IMR-90 (cell line): ENCODE results near the gene SPAG16. TPM values are rescaled to one million over a fixed set of nuclear protein-coding genes. Genes with fewer than 3 reads are reported as not detected.

ENCODE experiments used
- ATAC-seq: fragments of 200-7000 bp; cut with Tn5 transposase; 2 replicates; pipeline ENCODE4 v1.9.1; 2020; ENCODE audit warnings: low read depth, mild to moderate bottlenecking, moderate library complexity
- BruUV-seq: library from RNA; stranded (reverse); fragments of 400-500 nt; replicated peaks from 2 replicates; lab custom pipeline; 2021; lab: Mats Ljungman, UMichigan
- CTCF ChIA-PET: fragments of 300-600 bp; formaldehyde crosslinking; extraction: SDS; loops from one replicate; lab custom pipeline; 2021; ENCODE audit warnings: antibody characterized with exemption; lab: Yijun Ruan, JAX
- POLR2A ChIA-PET: fragments of 300-600 bp; sonication (Branson Sonifier 250); formaldehyde crosslinking; loops from one replicate; lab custom pipeline; 2022; ENCODE audit warnings: antibody characterized with exemption; ENCODE audit not compliant: unreplicated experiment; lab: Charles Lee
- DNase-seq: peaks from one replicate; pipeline ENCODE4 v3.0.0; 2013
- H2AFZ ChIP-seq: replicated peaks from 2 replicates; pipeline ENCODE3; 2013; ENCODE audit warnings: low read length, mild to moderate bottlenecking; ENCODE audit not compliant: poor library complexity
- H2AK5ac ChIP-seq: 2 replicates; pipeline ENCODE4 v1.6.1; 2013; ENCODE audit warnings: low read depth, low read length, inconsistent platforms
- H2AK9ac ChIP-seq: replicated peaks from 2 replicates; pipeline ENCODE3; 2013; ENCODE audit warnings: mild to moderate bottlenecking, low read depth, low read length, moderate library complexity; ENCODE audit not compliant: poor library complexity
- H2BK120ac ChIP-seq: 2 replicates; pipeline ENCODE4 v1.6.1; 2013; ENCODE audit warnings: low read depth, low read length, inconsistent platforms
- H2BK15ac ChIP-seq: 3 replicates; pipeline ENCODE4 v1.6.1; 2013; ENCODE audit warnings: low read depth, low read length, inconsistent platforms
- H2BK20ac ChIP-seq: 2 replicates; pipeline ENCODE4 v1.6.1; 2013; ENCODE audit warnings: low read depth, mild to moderate bottlenecking, inconsistent platforms, low read length, moderate library complexity
- H2BK5ac ChIP-seq: 2 replicates; pipeline ENCODE4 v1.6.1; 2013; ENCODE audit warnings: mild to moderate bottlenecking, low read depth, low read length, inconsistent platforms; ENCODE audit not compliant: poor library complexity, severe bottlenecking
- H3K14ac ChIP-seq: replicated peaks from 2 replicates; pipeline ENCODE4 v1.6.1; 2013; ENCODE audit warnings: low read depth, low read length, inconsistent platforms
- H3K18ac ChIP-seq: 2 replicates; pipeline ENCODE4 v1.6.1; 2013; ENCODE audit warnings: low read depth, low read length, control low read depth
- H3K23ac ChIP-seq: 2 replicates; pipeline ENCODE4 v1.6.1; 2013; ENCODE audit warnings: low read depth, low read length, inconsistent platforms
- H3K27ac ChIP-seq: 2 replicates; pipeline ENCODE4 v1.5.1; 2013; ENCODE audit warnings: mild to moderate bottlenecking, control low read depth, low read length; ENCODE audit not compliant: insufficient read depth
- H3K27me3 ChIP-seq: 2 replicates; pipeline ENCODE4 v1.6.1; 2013; ENCODE audit warnings: low read length; ENCODE audit not compliant: control insufficient read depth, insufficient read depth
- H3K36me3 ChIP-seq: 2 replicates; pipeline ENCODE4 v1.6.1; 2013; ENCODE audit warnings: low read length, mixed read lengths; ENCODE audit not compliant: control insufficient read depth, insufficient read depth
- H3K4ac ChIP-seq: 2 replicates; pipeline ENCODE4 v1.6.1; 2013; ENCODE audit warnings: low read depth, low read length, inconsistent platforms
- H3K4me1 ChIP-seq: 2 replicates; pipeline ENCODE4 v1.6.1; 2013; ENCODE audit warnings: low read length, mixed read lengths; ENCODE audit not compliant: control insufficient read depth, insufficient read depth
- H3K4me2 ChIP-seq: 2 replicates; pipeline ENCODE4 v1.6.1; 2013; ENCODE audit warnings: low read depth, mild to moderate bottlenecking, control low read depth, low read length, moderate library complexity
- H3K4me3 ChIP-seq: 2 replicates; pipeline ENCODE4 v1.5.1; 2013; ENCODE audit warnings: low read depth, mild to moderate bottlenecking, control low read depth, low read length, moderate library complexity; ENCODE audit not compliant: insufficient read depth
- H3K56ac ChIP-seq: 2 replicates; pipeline ENCODE4 v1.6.1; 2013; ENCODE audit warnings: low read length, inconsistent platforms; ENCODE audit not compliant: insufficient read depth; ENCODE audit errors: extremely low read depth
- H3K79me1 ChIP-seq, 2 experiments: 2 replicates each; pipeline ENCODE4 v1.6.1; 2013; ENCODE audit warnings: low read length in 2 of 2, inconsistent platforms in 1 of 2, low read depth in 1 of 2
- H3K9ac ChIP-seq: 2 replicates; pipeline ENCODE4 v1.6.1; 2013; ENCODE audit warnings: low read depth, low read length, control low read depth
- H3K9me1 ChIP-seq: 2 replicates; pipeline ENCODE4 v1.6.1; 2013; ENCODE audit warnings: low read length, inconsistent platforms; ENCODE audit not compliant: insufficient read depth
- H3K9me3 ChIP-seq: 2 replicates; pipeline ENCODE4 v1.6.1; 2013; ENCODE audit warnings: low read length; ENCODE audit not compliant: control insufficient read depth, insufficient read depth
- H4K20me1 ChIP-seq: 2 replicates; pipeline ENCODE4 v1.6.1; 2013; ENCODE audit warnings: low read length, inconsistent platforms; ENCODE audit not compliant: insufficient read depth
- H4K5ac ChIP-seq: 2 replicates; pipeline ENCODE4 v1.6.1; 2013; ENCODE audit warnings: mild to moderate bottlenecking, low read depth, low read length, control low read depth
- H4K8ac ChIP-seq, 2 experiments: 2 replicates each; pipeline ENCODE4 v1.6.1; 2013; ENCODE audit warnings: low read depth in 2 of 2, low read length in 2 of 2, control low read depth in 1 of 2, inconsistent platforms in 1 of 2
- H4K91ac ChIP-seq: 2 replicates; pipeline ENCODE4 v1.6.1; 2013; ENCODE audit warnings: low read depth, low read length, inconsistent platforms; ENCODE audit not compliant: insufficient read depth
- BHLHE40 ChIP-seq: fragments of 150-350 bp; IDR thresholded peaks from 2 replicates; pipeline ENCODE4 v1.6.1; 2016; ENCODE audit warnings: mild to moderate bottlenecking, low read depth, low read length
- CEBPB ChIP-seq: IDR thresholded peaks from 2 replicates; pipeline ENCODE4 v1.6.1; 2012; ENCODE audit warnings: low read depth, low read length, improper control_type of control experiment
- CHD1 ChIP-seq: IDR thresholded peaks from 2 replicates; pipeline ENCODE4 v1.6.1; 2012; ENCODE audit warnings: low read depth, low read length, improper control_type of control experiment
- FOS ChIP-seq: fragments of 150-350 bp; IDR thresholded peaks from 2 replicates; pipeline ENCODE4 v1.6.1; 2016; ENCODE audit warnings: low read depth, low read length
- MAZ ChIP-seq: IDR thresholded peaks from 2 replicates; pipeline ENCODE4 v1.6.1; 2012; ENCODE audit warnings: low read depth, mild to moderate bottlenecking, low read length, improper control_type of control experiment, moderate library complexity, borderline replicate concordance
- NFE2L2 ChIP-seq: fragments of 150-350 bp; IDR thresholded peaks from 2 replicates; pipeline ENCODE4 v1.6.1; 2016; ENCODE audit warnings: low read depth, mild to moderate bottlenecking, low read length
- POLR2A ChIP-seq: IDR thresholded peaks from 2 replicates; pipeline ENCODE4 v1.6.1; 2012; ENCODE audit warnings: mild to moderate bottlenecking, low read depth, low read length
- RCOR1 ChIP-seq: IDR thresholded peaks from 2 replicates; pipeline ENCODE4 v1.6.1; 2012; ENCODE audit warnings: mild to moderate bottlenecking, low read length, improper control_type of control experiment; ENCODE audit not compliant: insufficient replicate concordance
- RFX5 ChIP-seq: IDR thresholded peaks from 2 replicates; pipeline ENCODE4 v1.8.0; 2012; ENCODE audit warnings: low read depth, mild to moderate bottlenecking, low read length, moderate library complexity
- SMC3 ChIP-seq: fragments of 150-350 bp; IDR thresholded peaks from 2 replicates; pipeline ENCODE4 v1.6.1; 2016; ENCODE audit warnings: low read depth, mild to moderate bottlenecking, antibody characterized with exemption, low read length, moderate library complexity
- WGBS, 2 experiments: methylation state at CpG; one replicate each; pipeline versions ENCODE4 v1.1.5 to v1.1.7; 2013; ENCODE audit warnings: missing lambda C conversion rate in 2 of 2; ENCODE audit not compliant: insufficient read length in 1 of 2; ENCODE audit errors: extremely low coverage in 2 of 2; 5-methylcytosine and 5-hydroxymethylcytosine counted together
- dilution Hi-C: fragments of 300-500 bp; cut with HindIII; formaldehyde crosslinking; loops from one replicate; pipeline ENCODE4 v1.14.3; 2018; ENCODE audit warnings: low sequenced_read_pairs; ENCODE audit not compliant: unreplicated experiment
- in situ Hi-C: fragments of 300-500 bp; cut with MboI; formaldehyde crosslinking; loops from 3 replicates; pipeline ENCODE4 v1.14.3; 2019; ENCODE audit warnings: low sequenced_read_pairs, inconsistent platforms, mixed read lengths
- intact Hi-C: fragments of 100-400 bp; cut with micrococcal nuclease; formaldehyde crosslinking; loops from 2 replicates; pipeline ENCODE4 v1.10.0; 2022
- polyA plus RNA-seq, 3 experiments: library from polyadenylated mRNA; depleted of rRNA; stranded (reverse); fragments of >200 nt; gene quantifications; 2 replicates each; pipeline ENCODE4 v1.2.3, GENCODE V29; 2012; ENCODE audit warnings: low replicate concordance in 1 of 3
- total RNA-seq: library from RNA; depleted of rRNA; stranded (reverse); fragments of >200 nt; gene quantifications from 2 replicates; pipeline ENCODE4 v1.2.3, GENCODE V29; 2012
- TF ChIP-seq, protein P1 (sequence below): conservative IDR thresholded peaks from 2 replicates; pipeline ENCODE4 v1.5.1; 2012; ENCODE audit warnings: mild to moderate bottlenecking, low read depth, low read length, improper control_type of control experiment
- TF ChIP-seq, protein P2 (sequence below): fragments of 150-350 bp; IDR thresholded peaks from 2 replicates; pipeline ENCODE4 v1.6.1; 2017; ENCODE audit warnings: mild to moderate bottlenecking, antibody characterized with exemption, low read length, low read depth

The SPAG16 gene
- total and polyA plus RNA-seq, 2 of the 4 experiments (the other 2 are of a cell fraction): 7.3 to 13.5 TPM

DNA sequence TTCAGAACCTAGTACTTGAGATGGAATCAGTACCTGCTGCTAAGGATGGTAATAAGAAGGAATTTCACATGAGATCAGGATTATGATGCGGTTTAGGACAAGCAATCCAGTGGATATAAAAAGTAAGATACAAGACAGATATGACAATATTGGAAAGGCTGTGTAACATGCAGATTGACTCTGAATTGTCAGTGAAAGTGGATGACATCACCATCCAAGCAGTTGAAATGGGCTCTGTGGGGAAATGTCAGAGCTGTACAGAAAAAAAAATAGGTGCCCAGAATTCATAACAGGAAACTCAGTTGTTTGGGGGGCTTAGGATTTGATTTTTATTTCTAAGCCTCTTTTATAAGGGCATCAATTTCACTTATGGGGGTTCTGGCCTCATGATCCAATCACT lies 438.3 kb downstream of the SPAG16 start:
- Histone ChIP-seq H3K4me1 (no peaks in the 10 kb centered on the region), H3K36me3 (no peaks in the 10 kb centered on the region), H3K56ac (no peak overlapping the region), H2AK9ac (no peak overlapping the region), H2BK5ac (no peak overlapping the region), H3K14ac (no peak overlapping the region), H3K4ac (no peak overlapping the region), H2BK15ac (no peak overlapping the region), H2BK20ac (no peak overlapping the region), H4K20me1 (no peaks in the 10 kb centered on the region), H3K9me3 (peaks cover 3% of the 10 kb centered on the region; the same call in 1 of the 2 replicates), H3K27me3 (no peaks in the 10 kb centered on the region), H3K18ac (no peak overlapping the region), H3K9ac (no peak overlapping the region), H3K23ac (no peak overlapping the region), H2AFZ (no peak overlapping the region), H4K5ac (no peak overlapping the region), H4K91ac (no peak overlapping the region), H2BK120ac (no peak overlapping the region), H3K4me3 (no peak overlapping the region), H3K4me2 (no peak overlapping the region), H3K9me1 (no peaks in the 10 kb centered on the region), H3K79me1 (no peaks in the 10 kb centered on the region), H4K8ac (no peak overlapping the region), H2AK5ac (no peak overlapping the region), H3K27ac (no peak overlapping the region)
- in situ Hi-C loops: no loop called here
- dilution Hi-C loops: no loop called here
- POLR2A ChIA-PET: no interaction called here
- TF ChIP-seq CHD1 (no peak), SMC3 (no peak), POLR2A (no peak), RCOR1 (no peak), FOS (no peak), CEBPB (no peak), BHLHE40 (no peak), RFX5 (no peak), NFE2L2 (no peak), MAZ (no peak)
- TF ChIP-seq, protein P1, sequence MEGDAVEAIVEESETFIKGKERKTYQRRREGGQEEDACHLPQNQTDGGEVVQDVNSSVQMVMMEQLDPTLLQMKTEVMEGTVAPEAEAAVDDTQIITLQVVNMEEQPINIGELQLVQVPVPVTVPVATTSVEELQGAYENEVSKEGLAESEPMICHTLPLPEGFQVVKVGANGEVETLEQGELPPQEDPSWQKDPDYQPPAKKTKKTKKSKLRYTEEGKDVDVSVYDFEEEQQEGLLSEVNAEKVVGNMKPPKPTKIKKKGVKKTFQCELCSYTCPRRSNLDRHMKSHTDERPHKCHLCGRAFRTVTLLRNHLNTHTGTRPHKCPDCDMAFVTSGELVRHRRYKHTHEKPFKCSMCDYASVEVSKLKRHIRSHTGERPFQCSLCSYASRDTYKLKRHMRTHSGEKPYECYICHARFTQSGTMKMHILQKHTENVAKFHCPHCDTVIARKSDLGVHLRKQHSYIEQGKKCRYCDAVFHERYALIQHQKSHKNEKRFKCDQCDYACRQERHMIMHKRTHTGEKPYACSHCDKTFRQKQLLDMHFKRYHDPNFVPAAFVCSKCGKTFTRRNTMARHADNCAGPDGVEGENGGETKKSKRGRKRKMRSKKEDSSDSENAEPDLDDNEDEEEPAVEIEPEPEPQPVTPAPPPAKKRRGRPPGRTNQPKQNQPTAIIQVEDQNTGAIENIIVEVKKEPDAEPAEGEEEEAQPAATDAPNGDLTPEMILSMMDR: no peak
- TF ChIP-seq, protein P2, sequence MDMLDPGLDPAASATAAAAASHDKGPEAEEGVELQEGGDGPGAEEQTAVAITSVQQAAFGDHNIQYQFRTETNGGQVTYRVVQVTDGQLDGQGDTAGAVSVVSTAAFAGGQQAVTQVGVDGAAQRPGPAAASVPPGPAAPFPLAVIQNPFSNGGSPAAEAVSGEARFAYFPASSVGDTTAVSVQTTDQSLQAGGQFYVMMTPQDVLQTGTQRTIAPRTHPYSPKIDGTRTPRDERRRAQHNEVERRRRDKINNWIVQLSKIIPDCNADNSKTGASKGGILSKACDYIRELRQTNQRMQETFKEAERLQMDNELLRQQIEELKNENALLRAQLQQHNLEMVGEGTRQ: no peak
- ATAC-seq (no peak), DNase-seq (no peak)
- 33% methylated on average over 1 of the region's 1 CpG; no CpG with 5 or more reads in 1 of the 2 experiments for whole genome bisulfite sequencing, 2 experiments
- BruUV-seq: no TSS peak
- intact Hi-C loops: no loop called here
- CTCF ChIA-PET: interaction anchor here (0.7 to 1.5 kb wide), 2 partner anchors 18 to 637 kb away, joined by 3 read pairs; no protein-coding TSS in a partner anchor
